NCI-H187 (cell line): Measurements from ENCODE around the gene IGFL1.
"Not testable (repeated sequence)": the region's sequence is repeated elsewhere in the genome, so short reads cannot be mapped to it uniquely, and the experiment has no call there.

ENCODE experiments used
- DNase-seq, 2 experiments: peaks; one replicate each; lab custom pipeline; 2025; lab: John Stamatoyannopoulos, UW

The IGFL1 gene

GRCh38 chr19:46271481-46272197 is 42.1 kb downstream of the IGFL1 start:
- no peak for DNase-seq

GRCh38 chr19:46273931-46274330 is 44.4 kb downstream of the IGFL1 start:
- DNase-seq = not testable (repeated sequence)

- no peak for DNase-seq
Observed at GRCh38 chr19:46279177-46279576, 49.6 kb downstream of the IGFL1 start.
